ENCODE measurements around the gene ZNF205.
A peak's percentile ranks its signal among the peaks of the same experiment; 100 is the strongest.

ZNF205 gene

DNA sequence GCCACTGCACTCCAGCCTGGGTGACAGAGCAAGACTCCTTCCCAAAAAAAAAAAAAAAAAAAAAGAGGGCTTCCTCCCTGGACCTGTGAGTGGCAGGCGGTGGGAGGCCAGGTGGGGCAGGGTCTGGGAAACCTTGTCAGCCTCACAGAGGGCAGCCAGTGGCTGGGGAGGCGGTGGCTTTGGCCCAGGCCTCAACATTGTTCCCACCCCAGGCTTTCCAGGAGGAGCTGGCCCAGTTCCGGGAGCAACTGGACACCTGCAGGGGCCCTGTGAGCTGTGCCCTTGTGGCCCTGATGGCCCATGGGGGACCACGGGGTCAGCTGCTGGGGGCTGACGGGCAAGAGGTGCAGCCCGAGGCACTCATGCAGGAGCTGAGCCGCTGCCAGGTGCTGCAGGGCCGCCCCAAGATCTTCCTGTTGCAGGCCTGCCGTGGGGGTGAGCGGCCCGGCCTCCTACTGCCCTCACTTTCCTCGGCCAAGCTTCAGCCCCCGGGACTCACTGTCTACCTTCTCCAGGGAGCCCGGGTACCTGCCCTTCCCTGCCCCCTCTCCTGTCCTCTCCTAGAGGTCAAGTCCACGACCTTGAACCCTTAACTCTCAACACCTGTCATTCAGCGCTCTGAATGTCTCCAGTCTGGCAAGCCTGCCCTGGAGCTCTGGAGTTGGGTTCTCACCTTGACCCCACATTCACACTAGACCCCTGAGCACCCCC lies 34.8 kb downstream of the ZNF205 start:
- TF ChIP-seq, protein P1, sequence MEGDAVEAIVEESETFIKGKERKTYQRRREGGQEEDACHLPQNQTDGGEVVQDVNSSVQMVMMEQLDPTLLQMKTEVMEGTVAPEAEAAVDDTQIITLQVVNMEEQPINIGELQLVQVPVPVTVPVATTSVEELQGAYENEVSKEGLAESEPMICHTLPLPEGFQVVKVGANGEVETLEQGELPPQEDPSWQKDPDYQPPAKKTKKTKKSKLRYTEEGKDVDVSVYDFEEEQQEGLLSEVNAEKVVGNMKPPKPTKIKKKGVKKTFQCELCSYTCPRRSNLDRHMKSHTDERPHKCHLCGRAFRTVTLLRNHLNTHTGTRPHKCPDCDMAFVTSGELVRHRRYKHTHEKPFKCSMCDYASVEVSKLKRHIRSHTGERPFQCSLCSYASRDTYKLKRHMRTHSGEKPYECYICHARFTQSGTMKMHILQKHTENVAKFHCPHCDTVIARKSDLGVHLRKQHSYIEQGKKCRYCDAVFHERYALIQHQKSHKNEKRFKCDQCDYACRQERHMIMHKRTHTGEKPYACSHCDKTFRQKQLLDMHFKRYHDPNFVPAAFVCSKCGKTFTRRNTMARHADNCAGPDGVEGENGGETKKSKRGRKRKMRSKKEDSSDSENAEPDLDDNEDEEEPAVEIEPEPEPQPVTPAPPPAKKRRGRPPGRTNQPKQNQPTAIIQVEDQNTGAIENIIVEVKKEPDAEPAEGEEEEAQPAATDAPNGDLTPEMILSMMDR (conservative IDR thresholded peaks at IDR 0.05): no peak
- H3K27ac ChIP-seq: no peak overlapping the region

DNA sequence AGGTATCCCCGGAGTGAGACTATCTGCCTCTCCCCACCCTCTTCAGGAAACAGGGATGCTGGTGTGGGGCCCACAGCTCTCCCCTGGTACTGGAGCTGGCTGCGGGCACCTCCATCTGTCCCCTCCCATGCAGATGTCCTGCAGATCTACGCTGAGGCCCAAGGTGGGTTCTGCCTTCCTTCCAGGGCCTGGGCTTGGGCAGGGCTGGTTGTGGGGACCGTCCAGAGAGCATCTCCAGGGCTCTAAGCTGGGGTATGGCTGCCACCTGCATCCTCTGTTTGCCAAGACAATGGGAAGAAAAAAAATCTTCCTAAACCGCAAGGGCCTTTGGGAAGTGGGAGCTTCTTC lies 35.3 kb downstream of the ZNF205 start:
- TF ChIP-seq, protein P1 (conservative IDR thresholded peaks at IDR 0.05): no peak
- no peak overlapping the region for H3K27ac ChIP-seq

DNA sequence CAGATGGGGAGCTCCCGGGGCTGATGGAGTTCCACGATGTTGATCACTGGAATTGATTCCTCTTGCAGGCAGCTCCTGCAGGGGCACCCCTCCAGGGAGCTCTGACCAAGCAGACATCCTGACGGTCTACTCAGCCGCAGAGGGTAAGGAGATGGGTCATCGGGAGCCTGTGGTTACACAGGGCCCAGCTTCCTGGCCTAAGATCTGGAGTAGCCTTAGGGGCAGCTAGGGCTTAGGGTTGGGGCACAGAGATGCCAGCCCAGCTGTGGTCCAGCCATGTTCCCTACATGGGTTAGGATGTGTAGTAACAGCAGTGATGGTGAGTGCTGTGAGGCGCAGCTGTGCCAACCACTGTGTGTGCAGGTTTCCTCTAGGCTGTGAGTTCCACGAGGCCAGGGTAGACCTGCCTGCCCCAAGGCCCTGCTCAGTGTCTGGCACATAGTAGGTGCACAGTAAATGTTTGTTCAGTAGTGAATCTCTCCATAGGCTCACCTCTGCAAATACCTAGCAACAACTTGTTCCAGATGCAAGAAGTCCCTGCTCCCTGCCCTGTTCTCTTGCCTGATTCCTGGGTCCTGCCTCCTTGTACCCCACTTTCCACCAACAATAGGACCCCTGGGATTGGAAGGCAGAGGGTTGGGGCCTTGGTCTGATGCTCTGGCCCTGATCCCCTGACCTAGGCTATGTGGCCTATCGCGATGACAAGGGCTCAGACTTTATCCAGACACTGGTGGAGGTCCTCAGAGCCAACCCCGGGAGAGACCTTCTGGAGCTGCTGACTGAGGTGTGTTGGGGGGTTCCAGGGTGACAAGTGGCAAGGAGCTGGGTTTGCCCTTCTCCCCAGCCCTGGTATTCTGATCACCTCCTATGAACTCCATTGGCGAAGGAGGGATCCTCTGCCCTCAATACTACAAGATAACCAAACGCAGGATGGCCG lies 36.1 kb downstream of the ZNF205 start:
- TF ChIP-seq, protein P1 (conservative IDR thresholded peaks at IDR 0.05): no peak

DNA sequence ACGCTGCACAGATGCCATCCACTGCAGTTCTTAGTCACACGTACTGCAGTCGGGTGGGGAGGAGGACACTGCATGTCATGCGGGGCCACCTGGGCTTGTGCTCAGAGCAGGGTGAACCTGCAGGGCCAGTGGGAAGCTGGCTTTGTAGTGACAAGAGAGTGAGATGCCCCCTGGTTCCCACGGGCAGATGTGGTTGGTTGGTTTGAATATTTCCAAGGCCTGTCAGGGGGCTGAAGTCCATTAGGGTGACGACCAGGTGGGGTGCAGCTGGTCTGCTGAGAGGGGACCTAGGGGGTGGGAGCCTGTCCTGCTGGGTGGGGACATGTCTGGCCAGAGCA lies 36.8 kb downstream of the ZNF205 start:
- TF ChIP-seq, protein P1 (conservative IDR thresholded peaks at IDR 0.05): no peak
- H3K27ac ChIP-seq: peak overlapping the region; percentile 77

More for the DNA sequence above, 36.1 kb downstream of the ZNF205 start:
- no peak overlapping the region for H3K27ac ChIP-seq

DNA sequence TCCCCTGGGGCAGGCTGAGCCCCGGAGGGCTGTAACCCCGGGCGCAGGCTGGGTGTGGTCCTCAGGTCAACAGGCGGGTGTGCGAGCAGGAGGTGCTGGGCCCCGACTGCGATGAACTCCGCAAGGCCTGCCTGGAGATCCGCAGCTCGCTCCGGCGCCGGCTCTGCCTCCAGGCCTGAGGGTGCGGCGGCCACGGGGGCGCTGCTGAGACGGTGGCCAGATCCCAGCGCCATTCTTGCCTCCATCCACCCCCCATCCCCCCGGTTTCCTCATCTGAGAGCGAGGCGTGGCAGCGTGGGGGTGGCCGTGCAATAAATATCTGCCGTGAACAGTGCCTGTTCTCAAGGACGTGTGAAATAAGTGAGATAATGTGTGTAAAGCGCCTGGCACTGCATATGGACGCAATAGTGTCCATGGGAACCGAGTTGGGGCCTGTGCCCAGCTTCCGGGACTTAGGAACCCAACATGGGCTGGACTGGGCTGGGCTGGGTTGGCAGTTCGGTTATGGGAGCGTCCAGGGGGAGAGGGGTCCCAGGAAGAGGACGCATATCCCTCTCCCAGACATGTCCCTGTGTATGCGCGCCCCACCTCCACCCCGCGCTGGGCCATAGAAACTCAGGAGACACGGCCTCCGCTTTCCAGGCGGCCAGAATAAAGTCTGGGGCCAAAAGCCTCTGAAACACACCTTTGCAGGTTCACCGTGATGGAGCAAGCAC lies 37.4 kb downstream of the ZNF205 start:
- H3K27ac ChIP-seq: peak overlapping the region; percentile 77

DNA sequence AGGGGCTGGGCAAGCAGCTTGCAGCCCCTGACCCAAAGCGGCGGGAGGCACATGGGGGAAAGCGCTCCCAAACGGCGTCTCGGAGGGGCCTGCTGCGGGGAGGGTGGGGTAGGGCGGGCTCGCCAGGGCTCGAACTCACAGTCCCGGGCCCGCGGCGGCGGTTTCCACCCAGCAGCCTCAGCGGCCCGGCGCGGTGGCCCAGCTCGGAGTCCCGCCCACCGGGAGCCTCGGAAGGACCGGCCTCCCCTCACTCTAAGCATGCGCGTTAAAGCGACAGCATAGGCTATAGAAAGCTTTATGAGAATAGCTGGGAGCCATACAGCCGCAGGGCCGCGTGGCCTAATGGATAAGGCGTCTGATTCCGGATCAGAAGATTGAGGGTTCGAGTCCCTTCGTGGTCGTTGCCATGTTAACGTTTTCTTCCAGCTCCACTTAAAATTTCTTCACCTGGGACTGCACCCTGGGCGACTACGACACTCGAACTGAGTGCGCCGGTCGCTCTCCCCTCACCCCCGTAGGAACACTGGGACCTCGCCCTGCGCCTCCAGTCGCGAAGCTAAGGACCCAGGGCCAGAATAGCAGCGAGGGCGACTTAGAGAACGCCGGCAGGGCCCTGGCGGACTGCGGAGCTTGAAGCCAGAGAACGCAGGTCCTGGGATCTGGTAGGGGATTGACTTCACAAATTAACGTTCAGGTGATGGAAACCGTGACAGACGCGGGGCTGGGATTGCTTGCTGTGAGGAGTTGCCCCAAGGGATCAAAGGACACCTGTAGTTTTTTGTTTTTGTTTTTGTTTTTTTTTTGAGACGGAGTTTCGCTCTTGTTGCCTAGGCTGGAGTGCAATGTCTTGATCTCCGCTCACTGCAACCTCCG lies 38.2 kb downstream of the ZNF205 start:
- TF ChIP-seq, protein P1 (conservative IDR thresholded peaks at IDR 0.05): no peak
- peak overlapping the region; percentile 77 for H3K27ac ChIP-seq

More for the DNA sequence above, 37.4 kb downstream of the ZNF205 start:
- TF ChIP-seq, protein P1 (conservative IDR thresholded peaks at IDR 0.05): peak; percentile 61
